ENCODE results near the gene MRPS12. TPM values are rescaled to one million over a fixed set of nuclear protein-coding genes. Genes with fewer than 3 reads are reported as not detected.

The MRPS12 gene
- total and polyA plus RNA-seq, 9 of the 15 experiments (the other 6 are each of a cell fraction or from before 2014, with no cell fraction given), result 8.1 to 174 (median 52.0) TPM

- TF ChIP-seq NR1H2 (CRISPR knock-in tag; IDR thresholded peaks at IDR 0.05) (0 out of 2 replicates have a peak, but pooled peaks have one; percentile 48), ZNF3 (CRISPR knock-in tag; IDR thresholded peaks at IDR 0.05) (no peak), ZFPM2 (CRISPR knock-in tag; IDR thresholded peaks at IDR 0.05) (no peak), EP400 (IDR thresholded peaks at IDR 0.05) (peak; percentile 58), NFXL1 (CRISPR knock-in tag; IDR thresholded peaks at IDR 0.05) (no peak), CBX8 (IDR thresholded peaks at IDR 0.05; ENCODE audit: borderline replicate concordance, extremely low read depth, low read depth, low read length, poor library complexity, severe bottlenecking) (no peak), SIX5 (IDR thresholded peaks at IDR 0.05; ENCODE audit: borderline replicate concordance in 1 of 2, insufficient read depth in 1 of 2, low read depth in 1 of 2, low read length in 2 of 2) (no peak), ZNF274 (IDR thresholded peaks at IDR 0.05; ENCODE audit: borderline replicate concordance, low read depth, low read length) (no peak), MEF2D (tag; conservative IDR thresholded peaks at IDR 0.05; ENCODE audit: low read depth) (no peak), TSC22D4 (tag; IDR thresholded peaks at IDR 0.05) (no peak), MYC (IDR thresholded peaks at IDR 0.05; ENCODE audit: low read depth, low read length) (peak; percentile 75), MYC (CRISPR knock-in tag; IDR thresholded peaks at IDR 0.05; ENCODE audit: borderline replicate concordance, low read depth) (0 out of 2 replicates have a peak, but pooled peaks have one; percentile 33), BRF2 (IDR thresholded peaks at IDR 0.05; ENCODE audit: borderline replicate concordance, insufficient read depth, insufficient read length) (no peak), E2F8 (IDR thresholded peaks at IDR 0.05; ENCODE audit: low read depth, partially characterized antibody) (no peak), ZNF586 (CRISPR knock-in tag; conservative IDR thresholded peaks at IDR 0.05) (no peak), ARHGAP35 (IDR thresholded peaks at IDR 0.05; ENCODE audit: partially characterized antibody) (no peak), MTA1 (IDR thresholded peaks at IDR 0.05; ENCODE audit: borderline replicate concordance) (no peak), TAF7 (tag; IDR thresholded peaks at IDR 0.05) (no peak), LARP7 (IDR thresholded peaks at IDR 0.05) (no peak), MAX (CRISPR knock-in tag; IDR thresholded peaks at IDR 0.05) (no peak), NCOA1 (IDR thresholded peaks at IDR 0.05; ENCODE audit: low read depth) (no peak), ZBTB17 (CRISPR knock-in tag; IDR thresholded peaks at IDR 0.05) (no peak), ADNP (tag; IDR thresholded peaks at IDR 0.05) (no peak)
- TF ChIP-seq, protein P1, sequence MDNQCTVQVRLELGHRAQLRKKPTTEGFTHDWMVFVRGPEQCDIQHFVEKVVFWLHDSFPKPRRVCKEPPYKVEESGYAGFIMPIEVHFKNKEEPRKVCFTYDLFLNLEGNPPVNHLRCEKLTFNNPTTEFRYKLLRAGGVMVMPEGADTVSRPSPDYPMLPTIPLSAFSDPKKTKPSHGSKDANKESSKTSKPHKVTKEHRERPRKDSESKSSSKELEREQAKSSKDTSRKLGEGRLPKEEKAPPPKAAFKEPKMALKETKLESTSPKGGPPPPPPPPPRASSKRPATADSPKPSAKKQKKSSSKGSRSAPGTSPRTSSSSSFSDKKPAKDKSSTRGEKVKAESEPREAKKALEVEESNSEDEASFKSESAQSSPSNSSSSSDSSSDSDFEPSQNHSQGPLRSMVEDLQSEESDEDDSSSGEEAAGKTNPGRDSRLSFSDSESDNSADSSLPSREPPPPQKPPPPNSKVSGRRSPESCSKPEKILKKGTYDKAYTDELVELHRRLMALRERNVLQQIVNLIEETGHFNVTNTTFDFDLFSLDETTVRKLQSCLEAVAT (IDR thresholded peaks at IDR 0.05), result no peak
Measured at GRCh38 chr19:38930776-38931520, at the start of gene MRPS12 (continued).
